GM10266 (cell line): ENCODE measurements around the gene OR2L2.
"Not testable (repeated sequence)": the region's sequence is repeated elsewhere in the genome, so short reads cannot be mapped to it uniquely, and the experiment has no call there.

Experiments
- DNase-seq: peaks from one replicate; pipeline ENCODE4 v3.0.0; 2012; ENCODE audit errors: extremely low spot score
- TF ChIP-seq, protein P1 (sequence below): IDR thresholded peaks from 2 replicates; pipeline ENCODE4 v1.5.1; 2012; ENCODE audit warnings: mild to moderate bottlenecking, low read depth; ENCODE audit not compliant: control insufficient read depth, insufficient read depth; ENCODE audit errors: missing control alignments

OR2L2 gene

GRCh38 chr1:248065604-248066003, 35.7 kb downstream of the OR2L2 start:
- DNase-seq: no peak
- TF ChIP-seq, protein P1, sequence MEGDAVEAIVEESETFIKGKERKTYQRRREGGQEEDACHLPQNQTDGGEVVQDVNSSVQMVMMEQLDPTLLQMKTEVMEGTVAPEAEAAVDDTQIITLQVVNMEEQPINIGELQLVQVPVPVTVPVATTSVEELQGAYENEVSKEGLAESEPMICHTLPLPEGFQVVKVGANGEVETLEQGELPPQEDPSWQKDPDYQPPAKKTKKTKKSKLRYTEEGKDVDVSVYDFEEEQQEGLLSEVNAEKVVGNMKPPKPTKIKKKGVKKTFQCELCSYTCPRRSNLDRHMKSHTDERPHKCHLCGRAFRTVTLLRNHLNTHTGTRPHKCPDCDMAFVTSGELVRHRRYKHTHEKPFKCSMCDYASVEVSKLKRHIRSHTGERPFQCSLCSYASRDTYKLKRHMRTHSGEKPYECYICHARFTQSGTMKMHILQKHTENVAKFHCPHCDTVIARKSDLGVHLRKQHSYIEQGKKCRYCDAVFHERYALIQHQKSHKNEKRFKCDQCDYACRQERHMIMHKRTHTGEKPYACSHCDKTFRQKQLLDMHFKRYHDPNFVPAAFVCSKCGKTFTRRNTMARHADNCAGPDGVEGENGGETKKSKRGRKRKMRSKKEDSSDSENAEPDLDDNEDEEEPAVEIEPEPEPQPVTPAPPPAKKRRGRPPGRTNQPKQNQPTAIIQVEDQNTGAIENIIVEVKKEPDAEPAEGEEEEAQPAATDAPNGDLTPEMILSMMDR: no peak

DNA sequence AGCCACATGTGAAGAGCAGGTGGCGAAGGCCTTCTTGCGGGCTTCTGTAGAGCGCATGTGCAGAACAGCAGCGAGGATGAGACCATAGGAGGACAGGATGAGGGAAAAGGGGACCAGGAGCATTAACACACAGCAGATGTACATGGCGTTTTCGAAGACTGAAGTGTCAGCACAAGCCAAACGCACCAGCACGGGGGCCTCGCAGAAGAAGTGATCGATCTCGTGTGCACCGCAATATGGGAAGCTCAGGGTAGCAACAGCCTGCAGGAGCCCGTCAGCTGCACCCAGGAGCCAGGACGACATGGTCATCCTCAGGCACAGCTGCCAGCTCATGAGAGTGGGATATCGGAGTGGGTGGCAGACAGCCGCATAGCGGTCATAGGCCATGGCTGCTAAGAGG, 54.0 kb downstream of the OR2L2 start:
- not testable (repeated sequence) for DNase-seq
